Measurements from ENCODE around the gene ARID5A.

The ARID5A gene

GRCh38 chr2:96506907-96507240 lies 29.7 kb upstream of the ARID5A start:
- no peak for DNase-seq

- peak; percentile 71 for DNase-seq
Observed at GRCh38 chr2:96507957-96508520, 28.5 kb upstream of the ARID5A start.

- DNase-seq = no peak
Observed at GRCh38 chr2:96508521-96509113, 27.9 kb upstream of the ARID5A start.

GRCh38 chr2:96509114-96509846 lies 27.3 kb upstream of the ARID5A start:
- DNase-seq = peak; percentile 89

GRCh38 chr2:96509847-96510230 lies 26.7 kb upstream of the ARID5A start:
- DNase-seq = no peak

- no peak for DNase-seq
Observed at GRCh38 chr2:96510931-96511595, 25.5 kb upstream of the ARID5A start.

GRCh38 chr2:96511851-96512250 lies 24.7 kb upstream of the ARID5A start:
- no peak for DNase-seq

- no peak for DNase-seq
Observed at GRCh38 chr2:96512341-96512740, 24.2 kb upstream of the ARID5A start.

GRCh38 chr2:96514521-96514920 lies 22.0 kb upstream of the ARID5A start:
- no peak for DNase-seq

GRCh38 chr2:96517079-96517478 lies 19.5 kb upstream of the ARID5A start:
- no peak for DNase-seq

- DNase-seq = no peak
Observed at GRCh38 chr2:96520231-96520630, 16.3 kb upstream of the ARID5A start.

- DNase-seq = no peak
Observed at GRCh38 chr2:96520697-96521096, 15.9 kb upstream of the ARID5A start.

- DNase-seq = peak; percentile 32
Observed at GRCh38 chr2:96521219-96521618, 15.3 kb upstream of the ARID5A start.

- DNase-seq = no peak
Observed at GRCh38 chr2:96522304-96523203, 14.0 kb upstream of the ARID5A start.

- no peak for DNase-seq
Observed at GRCh38 chr2:96523659-96524481, 12.7 kb upstream of the ARID5A start.

- DNase-seq = no peak
Observed at GRCh38 chr2:96524482-96525210, 11.9 kb upstream of the ARID5A start.

GRCh38 chr2:96525211-96525507 lies 11.4 kb upstream of the ARID5A start:
- no peak for DNase-seq

GRCh38 chr2:96526101-96526591 lies 10.4 kb upstream of the ARID5A start:
- DNase-seq = no peak

GRCh38 chr2:96526615-96527285 lies 9.8 kb upstream of the ARID5A start:
- no peak for DNase-seq

- peak; percentile 68 for DNase-seq
Observed at GRCh38 chr2:96527286-96528005, 9.1 kb upstream of the ARID5A start.
